GM12891 (cell line): Measurements from ENCODE around the gene SORT1.

Experiments
- POLR2A ChIP-seq: IDR thresholded peaks from 2 replicates; pipeline ENCODE4 v1.6.1; 2011; ENCODE audit warnings: low read depth, low read length, control low read depth
- POLR2AphosphoS5 ChIP-seq: IDR thresholded peaks from 2 replicates; pipeline ENCODE4 v1.6.1; 2011; ENCODE audit warnings: low read depth, low read length, control low read depth
- SPI1 ChIP-seq: IDR thresholded peaks from 2 replicates; pipeline ENCODE4 v1.6.1; 2011; ENCODE audit warnings: low read depth, low read length, control low read depth
- TAF1 ChIP-seq: IDR thresholded peaks from 2 replicates; pipeline ENCODE4 v1.6.1; 2011; ENCODE audit warnings: low read depth, low read length, control low read depth

DNA sequence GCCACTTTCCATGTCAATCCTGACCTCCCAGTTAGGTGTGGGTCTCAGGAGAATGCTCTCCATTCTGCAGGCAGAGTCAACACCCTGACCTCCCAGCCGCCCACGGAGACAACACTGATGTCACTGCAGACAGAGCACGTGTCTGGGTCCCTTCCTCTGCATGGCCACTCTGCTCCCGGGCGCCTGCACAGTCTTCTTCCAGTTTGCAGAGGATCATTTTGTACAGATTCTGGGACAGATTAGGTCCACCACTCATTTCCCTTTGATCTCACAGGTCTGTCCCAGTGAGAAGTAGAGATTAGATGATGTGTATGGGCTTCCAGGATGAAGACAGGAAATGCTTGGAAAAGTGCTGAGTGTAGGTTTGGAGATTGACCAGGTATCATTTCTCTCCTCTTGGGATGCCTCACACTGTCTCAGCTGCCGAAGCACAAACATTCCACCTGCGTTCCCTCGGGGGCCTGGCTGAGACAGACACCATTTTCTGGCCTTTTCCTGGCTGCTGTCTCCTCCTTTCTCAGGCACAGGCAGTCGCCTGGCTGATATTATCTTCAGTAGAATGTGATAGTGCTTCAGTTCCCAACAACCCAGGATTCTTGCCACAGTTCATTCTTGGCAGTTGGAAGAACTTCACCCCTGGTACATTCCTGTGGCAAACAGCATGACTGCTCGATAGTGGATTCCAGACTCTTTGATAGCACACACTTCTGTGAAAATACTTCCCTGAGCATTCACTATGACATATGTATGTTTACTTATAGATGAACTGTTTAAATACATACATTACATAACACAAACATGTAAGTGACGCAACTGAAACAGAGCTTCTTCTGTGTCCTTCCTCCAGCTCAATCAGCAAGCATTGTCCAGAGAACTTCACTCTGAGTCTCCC, 98.8 kb downstream of the SORT1 start:
- TF ChIP-seq SPI1 (no peak), POLR2A (no peak), POLR2AphosphoS5 (no peak), TAF1 (no peak)
